GM18498 (cell line): ENCODE data around the gene OAS1.

ENCODE experiments used
- ATAC-seq: cut with Tn5 transposase; IDR thresholded peaks from one replicate; pipeline ENCODE4 v1.9.1; 2021; ENCODE audit warnings: mild to moderate bottlenecking, moderate library complexity; ENCODE audit not compliant: unreplicated experiment

OAS1 gene

GRCh38 chr12:112963227-112963861 is 56.6 kb downstream of the OAS1 start:
- no peak for ATAC-seq

- ATAC-seq: no peak
Measured at GRCh38 chr12:112964067-112964670, 57.4 kb downstream of the OAS1 start.

- ATAC-seq: no peak
Measured at GRCh38 chr12:112964915-112965314, 58.2 kb downstream of the OAS1 start.

GRCh38 chr12:112965643-112966042 is 58.9 kb downstream of the OAS1 start:
- no peak for ATAC-seq

- no peak for ATAC-seq
Measured at GRCh38 chr12:112967306-112967705, 60.5 kb downstream of the OAS1 start.

- ATAC-seq: no peak
Measured at GRCh38 chr12:112967858-112968257, 61.1 kb downstream of the OAS1 start.
